ENCODE data around the gene ARHGAP9.

ARHGAP9 gene

GRCh38 chr12:57471661-57472060 is 8.0 kb downstream of the ARHGAP9 start:
- no peak for DNase-seq

- DNase-seq: no peak
These were observed 8.6 kb downstream of the ARHGAP9 start for GRCh38 chr12:57470970-57471656.

GRCh38 chr12:57470286-57470969 is 9.2 kb downstream of the ARHGAP9 start:
- no peak for DNase-seq

GRCh38 chr12:57469296-57470164 is 10.1 kb downstream of the ARHGAP9 start:
- DNase-seq: no peak

DNA sequence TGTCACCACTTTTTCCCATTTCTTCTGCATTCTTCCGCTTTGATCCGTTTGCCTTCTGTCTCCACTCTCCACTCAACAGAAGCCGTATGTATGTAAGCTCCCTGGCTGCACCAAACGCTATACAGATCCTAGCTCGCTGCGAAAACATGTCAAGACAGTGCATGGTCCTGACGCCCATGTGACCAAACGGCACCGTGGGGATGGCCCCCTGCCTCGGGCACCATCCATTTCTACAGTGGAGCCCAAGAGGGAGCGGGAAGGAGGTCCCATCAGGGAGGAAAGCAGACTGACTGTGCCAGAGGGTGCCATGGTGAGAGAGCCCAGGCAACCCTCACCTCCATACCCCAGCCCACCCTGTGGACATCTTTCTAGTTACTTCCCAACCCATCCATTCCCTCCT is 11.8 kb downstream of the ARHGAP9 start:
- DNase-seq: no peak

DNA sequence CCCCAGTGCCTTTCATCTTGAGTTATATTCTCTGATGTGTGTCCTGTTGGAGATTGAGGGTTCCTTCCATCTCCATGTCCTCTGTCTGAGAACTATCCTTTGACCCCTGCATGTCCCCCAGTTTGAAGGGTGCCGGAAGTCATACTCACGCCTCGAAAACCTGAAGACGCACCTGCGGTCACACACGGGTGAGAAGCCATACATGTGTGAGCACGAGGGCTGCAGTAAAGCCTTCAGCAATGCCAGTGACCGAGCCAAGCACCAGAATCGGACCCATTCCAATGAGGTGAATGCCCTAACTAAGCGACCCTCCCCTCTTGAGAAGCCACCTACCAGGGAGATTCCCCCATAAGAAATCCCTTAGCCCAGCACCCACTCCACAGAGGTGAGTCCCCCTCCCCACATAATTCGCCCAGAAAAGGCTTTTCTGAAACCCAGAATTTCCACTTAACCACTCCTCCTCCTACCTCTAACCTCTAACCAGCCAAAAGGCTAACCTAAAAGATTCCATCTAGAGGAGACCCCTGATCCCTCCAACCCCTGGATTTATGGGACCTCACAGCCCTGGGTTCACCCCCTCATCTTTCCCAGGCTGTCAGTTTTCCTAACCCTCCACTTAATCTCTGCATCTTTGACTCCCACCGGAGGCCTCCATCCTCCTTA is 12.3 kb downstream of the ARHGAP9 start:
- DNase-seq: no peak

GRCh38 chr12:57465747-57466505 is 13.7 kb downstream of the ARHGAP9 start:
- DNase-seq: no peak

- no peak for DNase-seq
These were observed 14.5 kb downstream of the ARHGAP9 start for GRCh38 chr12:57465030-57465746.

DNA sequence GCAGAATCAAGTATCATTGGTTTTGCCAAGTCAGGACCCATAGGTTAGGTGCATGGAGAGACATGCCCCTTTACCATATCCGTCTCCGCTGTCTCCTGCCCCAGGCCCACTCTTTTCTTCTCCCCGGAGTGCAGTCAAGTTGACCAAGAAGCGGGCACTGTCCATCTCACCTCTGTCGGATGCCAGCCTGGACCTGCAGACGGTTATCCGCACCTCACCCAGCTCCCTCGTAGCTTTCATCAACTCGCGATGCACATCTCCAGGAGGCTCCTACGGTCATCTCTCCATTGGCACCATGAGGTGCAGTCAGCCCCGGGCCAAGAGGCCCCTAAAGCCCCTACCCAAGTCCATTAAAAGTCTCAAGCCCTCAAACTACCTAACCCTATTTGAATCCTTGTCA is 15.1 kb downstream of the ARHGAP9 start:
- DNase-seq: no peak

DNA sequence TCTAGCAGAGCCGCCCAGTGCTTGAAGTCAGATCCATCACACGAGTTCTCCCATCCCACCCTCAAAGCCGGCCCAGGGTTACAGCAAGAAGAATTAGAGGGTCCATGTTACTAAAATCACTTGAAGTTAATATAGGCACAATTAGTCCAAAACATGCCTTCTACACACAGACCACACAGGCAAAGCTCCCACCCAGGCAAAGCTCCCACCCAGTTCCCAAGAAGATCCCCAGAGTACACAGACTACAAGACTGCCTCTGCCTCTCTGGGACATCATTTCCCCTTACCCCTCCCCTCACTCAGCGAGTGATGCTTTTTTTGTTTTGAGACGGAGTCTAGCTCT is 16.8 kb downstream of the ARHGAP9 start:
- DNase-seq: no peak

- DNase-seq: peak; percentile 99
These were observed 17.3 kb downstream of the ARHGAP9 start for GRCh38 chr12:57462251-57462911.

GRCh38 chr12:57461917-57462250 is 17.8 kb downstream of the ARHGAP9 start:
- DNase-seq: no peak

DNA sequence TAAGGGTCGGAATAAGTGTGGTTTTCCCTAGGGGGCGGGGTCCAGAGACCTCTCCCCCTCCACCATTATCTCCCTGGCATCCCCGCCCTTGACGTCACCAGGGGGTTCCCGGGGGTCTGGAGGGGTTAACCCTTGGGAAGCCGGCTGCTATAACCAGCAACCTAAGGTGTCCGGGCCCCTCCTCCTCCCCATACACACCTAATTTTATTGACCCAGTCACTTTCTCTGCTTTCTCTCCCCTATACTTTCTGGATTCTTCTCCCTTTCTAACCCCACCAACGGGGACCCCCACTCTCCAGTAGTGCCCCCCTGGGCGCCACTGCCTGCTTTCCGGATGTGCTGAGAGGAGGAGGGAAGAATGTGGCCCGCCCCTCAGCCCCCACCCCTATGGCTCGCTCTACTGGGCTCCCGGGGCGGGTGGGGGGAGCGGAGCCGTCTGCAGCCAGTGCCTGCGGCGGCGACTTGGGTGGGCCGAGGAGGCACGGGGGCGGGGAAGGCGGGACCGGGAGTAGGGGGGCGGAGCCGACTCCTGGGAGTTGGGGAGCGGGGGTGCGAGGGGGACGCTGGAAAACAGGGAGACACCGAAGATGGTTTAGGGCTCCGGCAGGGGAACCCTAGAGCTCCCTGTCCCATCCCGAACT is 18.3 kb downstream of the ARHGAP9 start:
- peak; percentile 95 for DNase-seq

GRCh38 chr12:57460841-57461275 is 18.8 kb downstream of the ARHGAP9 start:
- peak; percentile 83 for DNase-seq

DNA sequence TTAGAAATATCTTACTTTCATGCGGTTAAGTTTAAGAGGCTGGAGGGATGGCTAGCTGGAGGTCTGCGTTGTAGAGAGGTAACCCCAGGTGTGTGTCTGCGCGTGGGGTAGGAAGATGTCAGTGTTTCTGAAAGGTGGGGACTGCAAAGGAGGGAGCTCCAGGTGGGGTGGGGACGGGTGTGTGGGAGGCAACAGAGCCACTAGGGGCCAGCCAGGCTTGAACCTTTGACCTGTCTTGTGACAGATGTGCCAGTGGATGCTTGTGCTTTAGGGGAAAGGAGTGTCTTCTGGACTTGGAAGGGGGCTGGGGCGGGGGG is 19.2 kb downstream of the ARHGAP9 start:
- DNase-seq: peak; percentile 79

- DNase-seq: peak; percentile 84
These were observed 19.8 kb downstream of the ARHGAP9 start, which contains the start of gene GLI1 for GRCh38 chr12:57459750-57460467. TSS of gene GLI1 (plus strand) at chr12:57459785. CDS start at chr12:57463692, 3,907 bp downstream.

- peak; percentile 99 for DNase-seq
These were observed 20.5 kb downstream of the ARHGAP9 start for GRCh38 chr12:57459055-57459749.

DNA sequence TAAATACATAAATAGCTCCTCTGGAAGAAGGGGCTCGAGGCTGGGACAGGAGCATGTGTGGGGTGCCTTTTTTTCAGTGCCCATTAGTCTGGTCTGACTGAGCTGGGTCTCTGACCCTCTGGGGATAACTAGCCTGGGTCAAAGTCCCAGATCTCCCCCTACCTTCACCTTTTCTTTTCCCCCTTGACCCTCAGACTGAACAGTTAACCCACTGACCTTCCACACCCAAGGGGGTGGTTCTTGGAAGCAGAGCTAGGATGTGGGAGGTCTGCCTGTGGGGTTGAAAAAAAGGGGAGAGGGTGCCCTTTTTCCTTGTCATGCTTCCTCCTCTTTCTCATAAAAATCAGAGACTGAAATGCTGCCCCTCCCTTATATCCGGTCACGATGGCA is 21.0 kb downstream of the ARHGAP9 start:
- no peak for DNase-seq

- peak; percentile 48 for DNase-seq
These were observed 22.8 kb downstream of the ARHGAP9 start for GRCh38 chr12:57456737-57457490.
